ENCODE results near the gene HSDL2.

DNA sequence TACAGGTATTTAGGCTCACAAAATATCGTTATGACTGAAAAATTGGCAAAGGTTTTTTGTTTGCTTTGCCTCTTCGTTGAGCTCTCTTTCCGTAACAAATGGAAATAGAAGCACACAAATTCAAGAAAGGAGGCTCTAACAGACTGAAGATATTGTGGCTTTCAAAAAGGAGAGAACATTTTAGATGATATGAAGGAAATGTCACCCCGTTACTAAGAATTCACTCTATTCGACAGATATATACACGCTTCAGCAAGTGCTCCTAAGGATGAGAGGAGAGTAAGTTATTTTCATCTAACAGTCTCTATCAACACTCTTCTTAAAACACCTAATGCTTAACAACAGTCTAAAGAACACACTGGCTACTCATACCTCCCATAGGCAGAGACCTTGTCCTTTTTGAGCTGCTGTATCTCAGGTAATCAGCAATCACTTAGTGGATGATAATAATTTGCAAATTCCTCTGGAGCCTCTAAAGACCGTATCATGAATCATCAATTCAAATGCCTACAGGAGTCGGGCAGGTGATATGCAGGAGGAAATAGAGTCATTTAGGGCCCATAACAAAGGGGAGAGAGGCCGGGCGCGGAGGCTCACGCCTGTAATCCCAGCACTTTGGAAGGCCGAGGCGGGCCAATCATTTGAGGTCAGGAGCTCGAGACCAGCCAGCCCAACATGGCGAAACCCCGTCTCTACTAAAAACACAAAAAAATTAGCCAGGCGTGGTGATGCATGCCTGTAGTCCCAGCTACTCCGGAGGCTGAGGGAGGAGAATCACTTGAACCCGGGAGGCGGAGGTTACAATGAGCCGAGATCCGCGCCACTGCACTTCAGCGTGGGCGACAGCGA is 1.4 kb upstream of the HSDL2 start:
- TF ChIP-seq, protein P1, sequence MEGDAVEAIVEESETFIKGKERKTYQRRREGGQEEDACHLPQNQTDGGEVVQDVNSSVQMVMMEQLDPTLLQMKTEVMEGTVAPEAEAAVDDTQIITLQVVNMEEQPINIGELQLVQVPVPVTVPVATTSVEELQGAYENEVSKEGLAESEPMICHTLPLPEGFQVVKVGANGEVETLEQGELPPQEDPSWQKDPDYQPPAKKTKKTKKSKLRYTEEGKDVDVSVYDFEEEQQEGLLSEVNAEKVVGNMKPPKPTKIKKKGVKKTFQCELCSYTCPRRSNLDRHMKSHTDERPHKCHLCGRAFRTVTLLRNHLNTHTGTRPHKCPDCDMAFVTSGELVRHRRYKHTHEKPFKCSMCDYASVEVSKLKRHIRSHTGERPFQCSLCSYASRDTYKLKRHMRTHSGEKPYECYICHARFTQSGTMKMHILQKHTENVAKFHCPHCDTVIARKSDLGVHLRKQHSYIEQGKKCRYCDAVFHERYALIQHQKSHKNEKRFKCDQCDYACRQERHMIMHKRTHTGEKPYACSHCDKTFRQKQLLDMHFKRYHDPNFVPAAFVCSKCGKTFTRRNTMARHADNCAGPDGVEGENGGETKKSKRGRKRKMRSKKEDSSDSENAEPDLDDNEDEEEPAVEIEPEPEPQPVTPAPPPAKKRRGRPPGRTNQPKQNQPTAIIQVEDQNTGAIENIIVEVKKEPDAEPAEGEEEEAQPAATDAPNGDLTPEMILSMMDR (conservative IDR thresholded peaks at IDR 0.05; ENCODE audit: low read length) = no peak
- no peak for TF ChIP-seq EZH2phosphoT487 (IDR thresholded peaks at IDR 0.05; ENCODE audit: borderline replicate concordance)

Measured in Loucy (cell line).